GM18511 (cell line): ENCODE results near the gene HERC5.
"Not testable (repeated sequence)": the region's sequence is repeated elsewhere in the genome, so short reads cannot be mapped to it uniquely, and the experiment has no call there.

Experiments
- ATAC-seq: cut with Tn5 transposase; IDR thresholded peaks from one replicate; pipeline ENCODE4 v1.9.1; 2021; ENCODE audit warnings: mild to moderate bottlenecking, moderate library complexity; ENCODE audit not compliant: unreplicated experiment

The HERC5 gene

DNA sequence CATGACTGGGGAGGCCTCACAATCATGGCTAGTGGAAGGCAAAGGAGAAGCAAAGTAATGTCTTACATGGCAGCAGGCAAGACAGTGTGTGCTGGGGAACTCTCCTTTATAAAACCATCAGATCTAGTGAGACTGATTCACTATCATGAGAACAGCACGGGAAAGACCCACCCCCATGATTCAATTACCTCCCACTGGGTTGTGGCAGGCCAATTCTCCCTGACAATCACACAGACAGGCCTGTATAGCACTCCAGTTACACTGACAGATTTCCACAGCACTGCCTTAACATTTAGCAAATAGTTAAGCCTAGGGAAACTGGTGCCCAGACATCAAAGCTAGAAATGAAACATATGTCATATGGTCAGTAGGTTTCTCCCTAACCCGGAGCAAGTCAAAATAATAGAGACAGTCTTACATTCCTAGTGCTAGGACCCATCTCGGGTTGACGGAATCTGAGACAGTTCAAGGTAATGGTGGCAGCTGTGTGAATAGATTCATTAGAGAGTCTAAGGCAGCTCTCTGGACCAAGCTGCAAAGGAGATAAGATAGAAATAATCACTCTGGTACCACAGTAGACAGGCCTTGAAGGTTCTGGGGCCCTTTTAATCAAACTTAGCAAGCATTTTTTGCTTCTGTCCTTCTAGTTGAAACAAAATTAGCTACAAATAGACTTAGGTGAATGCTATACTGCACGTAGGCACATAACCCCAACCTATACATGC lies 9.4 kb upstream of the HERC5 start:
- no peak for ATAC-seq

DNA sequence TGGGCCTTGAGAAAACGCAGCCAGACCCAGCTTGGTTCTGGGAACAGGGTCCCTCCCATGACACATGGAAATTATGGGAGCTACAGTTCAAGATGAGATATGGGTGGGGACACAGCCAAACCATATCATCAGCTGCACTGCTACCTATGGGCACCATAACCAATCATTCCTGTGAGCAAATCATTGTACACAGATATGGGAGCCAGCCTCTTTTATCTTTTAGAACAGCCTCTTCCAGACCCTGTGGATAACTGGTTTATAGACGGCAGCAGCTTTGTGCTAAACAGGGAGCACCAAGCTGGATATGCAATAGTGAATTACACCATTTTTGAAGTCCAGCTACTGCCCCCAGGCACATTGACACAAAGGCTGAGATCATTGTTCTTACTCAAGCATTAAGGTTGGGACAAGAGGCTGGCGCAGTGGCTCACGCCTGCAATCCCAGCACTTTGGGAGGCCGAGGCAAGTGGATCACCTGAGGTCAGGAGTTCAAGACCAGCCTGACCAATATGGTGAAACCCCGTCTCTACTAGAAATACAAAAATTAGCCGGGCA lies 8.6 kb upstream of the HERC5 start:
- not testable (repeated sequence) for ATAC-seq

DNA sequence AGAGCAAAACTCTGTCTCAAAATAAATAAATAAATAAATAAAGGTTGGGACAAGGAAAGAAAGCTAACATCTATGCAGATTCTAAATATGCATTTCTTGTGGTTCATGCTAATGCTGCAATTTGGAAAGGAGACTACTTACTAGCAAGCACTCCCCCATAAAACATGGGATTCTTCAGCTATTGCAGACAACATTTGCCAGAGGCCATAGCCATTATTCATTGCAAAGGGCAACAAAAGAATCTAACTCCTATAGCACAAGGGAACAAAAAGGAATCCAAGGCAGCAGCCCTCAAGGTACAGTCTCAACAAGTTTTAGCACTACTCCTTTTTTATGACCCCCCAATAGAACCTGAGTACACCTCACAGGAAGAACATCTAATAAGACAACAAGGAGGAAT lies 8.0 kb upstream of the HERC5 start:
- ATAC-seq: no peak

DNA sequence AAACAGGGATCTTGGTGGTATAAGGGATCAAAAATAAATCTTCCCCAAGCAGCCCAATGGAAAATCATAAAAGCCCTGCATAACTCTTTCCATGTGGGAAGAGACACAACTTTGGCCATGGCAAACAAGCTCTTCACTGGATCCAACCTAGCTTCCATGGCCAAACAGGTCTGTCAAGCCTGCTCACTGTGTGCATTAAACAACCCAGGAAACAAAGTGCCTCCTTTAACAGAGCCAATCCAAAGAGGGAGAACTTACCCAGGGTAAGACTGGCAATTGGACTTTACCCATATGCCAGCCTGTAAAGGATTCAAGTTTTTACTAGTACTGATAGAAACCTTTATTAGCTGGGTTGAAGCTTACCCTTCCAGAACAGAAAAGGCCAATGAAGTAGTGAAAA lies 7.6 kb upstream of the HERC5 start:
- ATAC-seq: no peak

DNA sequence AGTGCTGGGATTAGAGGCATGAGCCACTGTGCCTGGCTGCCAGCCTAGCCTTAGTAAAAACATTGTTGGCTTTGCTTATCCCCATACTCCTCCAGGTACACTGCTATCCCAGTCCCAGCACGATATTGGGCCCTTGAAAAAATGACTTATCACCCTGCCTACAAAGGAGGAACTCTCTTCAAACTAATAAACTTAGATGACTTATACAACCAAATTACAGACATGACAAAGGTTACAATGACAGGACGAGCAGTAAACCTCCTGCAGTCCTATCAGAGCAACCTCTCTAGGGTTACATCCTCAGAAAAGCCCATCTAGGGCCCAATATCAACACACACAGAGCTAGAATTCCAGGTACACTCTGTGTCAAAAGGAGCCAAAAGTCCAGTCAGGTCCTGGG lies 5.7 kb upstream of the HERC5 start:
- no peak for ATAC-seq

DNA sequence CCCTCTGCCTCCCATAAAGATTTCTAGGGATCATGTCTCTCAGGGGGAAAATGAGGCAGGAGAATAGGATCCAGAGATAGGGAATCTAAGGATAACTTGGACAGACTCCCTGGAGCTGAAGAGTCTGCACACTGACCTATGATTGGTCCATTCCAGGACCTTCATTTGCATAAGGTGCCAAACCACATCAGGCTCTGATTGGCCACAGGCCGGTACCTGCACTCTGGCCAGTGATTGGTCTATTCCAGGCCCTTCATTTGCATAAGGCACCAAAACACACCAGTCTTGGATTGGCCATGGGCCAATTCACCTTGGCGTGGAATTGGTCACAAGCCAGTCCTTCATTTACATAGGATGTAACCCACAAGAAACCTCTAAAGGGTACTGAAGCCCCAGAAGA lies 4.0 kb upstream of the HERC5 start:
- ATAC-seq: no peak

DNA sequence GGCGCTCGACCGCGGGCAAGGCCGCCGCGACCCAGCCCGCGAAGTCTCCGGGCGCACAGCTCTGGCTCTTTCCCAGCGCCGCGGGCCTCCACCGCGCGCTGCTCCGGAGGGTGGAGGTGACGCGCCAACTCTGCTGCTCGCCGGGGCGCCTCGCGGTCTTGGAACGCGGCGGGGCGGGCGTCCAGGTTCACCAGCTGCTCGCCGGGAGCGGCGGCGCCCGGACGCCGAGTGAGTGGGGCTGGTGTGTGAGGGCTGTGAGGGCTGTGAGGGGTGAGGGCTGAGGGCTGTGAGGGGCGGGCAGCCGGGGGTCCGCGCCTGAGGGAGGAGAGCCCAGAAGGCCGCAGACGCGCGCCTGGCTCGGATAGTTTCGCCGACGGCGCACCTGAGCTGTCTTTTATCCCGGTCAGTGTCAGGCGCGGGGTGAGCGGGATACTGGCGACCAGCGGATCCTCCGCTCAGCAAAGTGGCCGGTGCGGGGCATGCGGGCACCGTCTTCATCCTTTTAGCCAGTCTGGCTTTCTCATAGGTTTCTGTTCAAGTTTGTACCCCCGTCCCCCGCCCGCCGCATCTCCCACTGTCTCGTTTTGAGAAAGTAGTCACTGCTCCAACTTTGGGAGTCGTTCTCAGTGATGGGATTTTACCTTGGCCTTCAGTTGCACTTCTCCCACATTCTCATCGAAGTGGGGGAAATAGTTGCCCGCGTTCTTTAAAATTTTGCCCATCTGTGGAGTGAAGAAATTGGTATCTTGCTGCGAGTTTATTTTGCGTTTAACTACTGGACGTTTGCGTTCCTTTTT lies 586 bp downstream of the HERC5 start:
- peak; percentile 44 for ATAC-seq

DNA sequence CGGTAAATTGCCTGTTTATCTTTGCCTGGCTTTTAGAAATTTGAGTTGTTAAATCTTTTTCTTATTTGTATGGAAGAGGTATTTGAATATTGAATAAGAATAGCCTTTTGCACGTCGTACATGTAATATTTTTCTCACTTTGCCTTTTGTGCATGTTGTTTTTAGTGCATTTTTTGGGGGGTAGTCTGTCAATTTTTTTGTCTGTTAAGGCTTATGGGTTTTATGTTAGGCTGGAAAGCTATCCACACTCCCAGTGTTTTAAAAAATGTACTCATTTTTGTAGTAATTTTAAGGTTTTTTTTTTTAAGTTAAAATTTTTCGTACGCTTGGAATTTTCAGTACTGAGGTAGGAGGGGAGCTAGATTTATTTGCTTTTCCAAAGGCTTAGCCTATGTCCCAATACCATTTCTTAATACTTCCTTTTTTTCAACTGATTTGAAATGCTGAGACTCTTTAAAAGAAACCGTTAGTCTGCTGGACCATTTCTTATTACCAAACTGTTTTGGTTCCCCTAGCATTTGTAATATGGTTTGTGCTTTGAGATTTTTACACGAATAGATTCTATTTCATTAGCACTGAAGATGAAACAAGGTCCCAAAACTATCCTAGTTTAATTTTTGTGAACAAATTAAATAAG lies 1.3 kb downstream of the HERC5 start:
- ATAC-seq: no peak

DNA sequence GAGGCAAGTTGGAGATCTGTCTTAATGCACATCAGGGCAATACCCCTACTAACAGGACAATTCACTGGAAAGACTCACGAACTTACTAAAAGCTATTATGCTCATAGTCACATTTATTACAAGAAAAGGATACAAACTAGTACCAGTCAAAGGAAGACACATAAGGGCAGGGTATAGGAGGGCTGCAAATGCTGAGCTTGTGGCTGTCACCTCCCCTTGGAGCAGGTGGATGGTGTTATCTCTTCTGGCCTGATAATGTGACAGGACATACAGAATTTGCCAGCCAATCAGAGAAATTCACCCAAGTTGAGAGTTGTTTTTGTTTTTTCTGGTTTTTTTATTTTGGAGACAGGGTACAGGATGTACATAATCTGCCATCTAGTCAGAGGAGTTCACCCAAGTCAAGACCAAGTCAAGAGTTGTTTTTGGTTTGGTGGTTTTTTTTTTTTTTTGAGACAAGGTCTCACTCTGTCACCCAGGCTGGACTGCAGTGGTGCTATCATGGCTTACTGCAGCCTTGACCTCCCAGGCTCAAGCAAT lies 8.8 kb downstream of the HERC5 start:
- no peak for ATAC-seq

DNA sequence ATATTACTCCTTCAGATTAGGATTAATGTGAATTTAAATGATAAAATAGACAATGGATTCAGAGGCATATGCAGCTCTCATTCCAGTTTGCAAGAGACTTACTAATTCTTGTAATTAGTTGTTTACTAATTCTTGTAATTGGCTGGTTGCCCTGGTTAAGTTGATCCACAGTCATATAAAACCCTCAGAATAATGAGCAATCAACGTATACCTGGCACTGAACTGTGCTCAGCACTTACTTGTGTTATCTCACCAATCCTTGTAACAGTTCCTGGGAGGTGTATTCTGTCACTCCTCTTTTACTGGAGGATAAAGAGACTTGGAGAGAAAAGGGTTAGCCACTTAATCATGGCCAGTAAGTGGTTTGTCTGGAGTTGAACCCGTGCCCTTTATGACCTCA lies 10.5 kb downstream of the HERC5 start:
- no peak for ATAC-seq

DNA sequence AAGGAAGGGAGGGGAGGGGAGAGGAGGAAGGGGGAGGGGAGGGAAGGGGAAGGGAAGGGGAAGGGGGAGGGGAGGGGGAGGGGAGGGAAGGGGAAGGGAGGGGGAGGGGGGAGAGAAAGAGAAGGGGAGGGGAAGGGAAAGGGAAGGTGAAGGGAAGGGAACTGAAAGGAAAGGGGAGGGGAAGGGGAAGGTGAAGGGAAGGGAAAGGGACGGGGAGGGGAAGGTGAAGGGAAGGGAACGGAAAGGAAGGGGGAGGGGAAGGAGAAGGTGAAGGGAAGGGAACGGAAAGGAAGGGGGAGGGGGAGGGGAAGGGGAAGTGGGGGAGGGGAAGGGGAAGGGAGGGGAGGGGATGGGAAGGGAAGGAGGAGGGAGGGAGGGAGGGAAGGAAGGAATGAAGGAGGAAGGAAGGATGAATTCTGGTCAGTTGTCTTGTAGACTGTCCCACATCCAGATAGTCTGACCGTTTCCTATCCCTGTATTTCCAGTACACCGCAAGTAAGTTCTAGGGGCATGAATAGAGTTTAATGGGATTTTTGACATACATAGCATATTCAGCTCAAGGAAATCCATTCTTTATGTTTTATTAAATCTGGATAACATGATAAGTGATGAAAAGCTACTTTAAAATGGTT lies 20.4 kb downstream of the HERC5 start:
- no peak for ATAC-seq

DNA sequence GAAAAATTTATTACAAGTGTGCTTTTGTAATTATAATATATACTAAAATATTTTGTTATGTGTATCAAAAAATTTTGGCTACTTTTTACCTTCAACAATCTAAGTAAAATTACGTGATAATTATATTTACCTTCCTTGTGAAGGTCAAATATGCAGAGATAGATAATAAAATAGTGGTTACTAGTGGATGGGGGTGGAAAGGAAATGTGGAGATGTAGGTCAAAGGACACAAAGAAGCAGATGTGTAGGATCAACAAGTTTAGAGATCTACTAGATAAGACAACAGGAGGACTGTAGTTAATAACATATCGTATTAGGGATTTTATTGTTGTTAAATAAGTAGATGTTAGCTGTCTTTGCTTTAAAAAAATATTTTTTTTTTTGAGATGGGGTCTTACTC lies 21.3 kb downstream of the HERC5 start:
- ATAC-seq: no peak

DNA sequence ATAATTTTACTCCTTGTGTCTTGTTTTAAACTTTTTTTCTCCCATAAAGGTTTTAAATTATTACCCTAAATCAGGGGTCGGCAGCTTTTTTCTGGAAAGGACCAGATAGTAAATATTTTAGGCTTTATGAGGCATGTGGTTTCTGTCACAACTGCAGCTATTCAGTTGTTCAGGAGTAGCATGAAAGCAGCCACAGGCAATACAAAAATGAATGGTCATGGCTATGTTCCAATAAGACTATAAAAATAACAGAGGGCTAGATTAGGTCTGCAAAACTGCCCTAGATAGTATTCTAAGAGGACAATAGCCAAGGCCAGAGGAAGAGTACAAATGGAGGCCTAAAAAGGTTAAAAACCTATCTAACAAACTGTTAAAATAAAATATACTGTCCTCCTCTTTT lies 24.6 kb downstream of the HERC5 start:
- ATAC-seq: no peak

DNA sequence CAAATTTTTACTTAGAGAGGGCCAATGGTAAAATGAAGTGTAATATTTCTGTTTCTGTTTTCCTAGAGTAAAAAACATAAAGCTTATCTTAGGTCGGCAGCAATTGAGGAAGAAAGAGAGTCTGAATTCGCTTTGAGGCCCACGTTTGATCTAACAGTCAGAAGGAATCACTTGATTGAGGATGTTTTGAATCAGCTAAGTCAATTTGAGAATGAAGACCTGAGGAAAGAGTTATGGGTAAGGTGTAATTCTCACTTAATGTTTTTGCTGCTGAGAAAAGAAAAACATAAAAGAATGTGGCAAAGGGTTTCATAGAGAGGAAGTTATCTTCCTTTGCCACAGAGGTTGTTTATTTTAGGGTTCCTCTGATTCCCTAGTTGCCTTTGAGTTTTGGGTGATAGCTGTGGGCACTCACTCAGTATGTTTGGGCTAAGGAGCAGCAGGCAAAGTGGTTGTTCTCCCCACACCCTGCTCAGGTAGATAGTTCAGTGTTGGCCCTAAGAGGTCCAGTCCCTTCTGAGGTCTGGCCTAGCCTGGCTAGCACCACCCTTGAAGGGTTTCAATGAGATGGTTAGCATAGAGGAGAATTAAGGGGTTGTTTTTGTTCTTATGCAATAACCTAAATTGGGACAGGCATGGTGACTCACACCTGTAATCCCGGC lies 32.3 kb downstream of the HERC5 start:
- ATAC-seq: no peak

DNA sequence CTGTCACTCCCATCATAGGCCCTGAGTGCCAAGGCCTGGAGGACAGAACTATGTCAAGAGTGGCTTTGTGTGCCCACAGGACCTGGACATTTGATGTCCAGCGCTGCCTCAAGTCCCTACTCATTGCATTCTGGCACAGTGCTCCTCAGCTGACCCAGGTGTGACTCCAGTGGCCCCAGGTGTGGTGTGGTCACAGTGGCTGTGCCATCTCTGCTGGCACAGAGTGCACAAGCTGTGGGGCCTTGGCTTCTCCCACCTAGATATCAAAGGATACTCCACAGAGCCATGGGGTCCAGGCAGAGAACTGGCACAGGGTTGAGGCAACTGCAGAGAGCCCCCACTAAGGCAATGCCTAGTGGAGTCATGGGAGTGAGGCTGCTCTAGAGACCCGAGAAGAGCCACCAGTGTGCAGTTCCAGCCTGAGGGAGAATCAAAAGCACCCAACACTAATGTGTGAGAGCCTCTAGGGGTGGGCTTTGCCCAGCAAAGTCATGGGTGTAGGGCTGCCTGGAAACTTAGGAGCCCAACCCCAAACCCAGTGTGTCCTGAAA lies 41.0 kb downstream of the HERC5 start:
- no peak for ATAC-seq

DNA sequence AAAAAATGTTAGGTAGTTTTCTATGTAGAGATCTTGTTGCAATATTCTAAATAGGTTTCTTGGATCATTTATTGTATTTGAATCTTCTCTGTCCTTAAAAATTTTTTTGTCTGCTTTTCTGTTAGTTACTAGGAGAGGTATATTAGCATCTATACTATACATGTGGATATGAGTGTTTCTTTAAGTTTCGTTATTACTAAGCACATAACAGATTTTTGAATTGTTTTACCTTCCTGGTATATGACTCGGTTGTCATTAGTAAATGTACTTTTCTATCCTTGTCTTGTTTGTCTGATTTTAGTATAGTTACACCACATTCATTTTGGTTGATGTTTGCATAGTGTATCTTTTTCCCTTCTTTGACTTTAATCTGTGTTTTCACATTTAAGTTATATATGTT lies 46.4 kb downstream of the HERC5 start:
- ATAC-seq: no peak

DNA sequence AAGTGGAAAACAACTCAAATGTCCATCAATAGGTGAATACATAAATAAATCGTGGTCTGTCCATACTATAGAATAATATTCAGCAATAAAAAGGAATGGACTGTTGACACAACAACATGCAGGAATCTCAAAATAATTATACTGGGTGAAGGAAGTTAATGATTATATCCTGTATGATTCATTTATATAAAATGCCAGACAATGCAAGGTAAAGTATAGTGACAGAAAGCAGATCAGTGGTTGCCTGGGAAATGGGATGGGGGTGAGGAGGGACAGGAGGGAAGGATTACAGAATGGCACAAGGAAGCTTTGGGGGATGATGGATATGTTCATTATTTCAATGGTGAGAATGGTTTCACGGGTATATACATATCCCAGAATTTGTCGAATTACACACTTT lies 54.3 kb downstream of the HERC5 start:
- ATAC-seq: no peak

DNA sequence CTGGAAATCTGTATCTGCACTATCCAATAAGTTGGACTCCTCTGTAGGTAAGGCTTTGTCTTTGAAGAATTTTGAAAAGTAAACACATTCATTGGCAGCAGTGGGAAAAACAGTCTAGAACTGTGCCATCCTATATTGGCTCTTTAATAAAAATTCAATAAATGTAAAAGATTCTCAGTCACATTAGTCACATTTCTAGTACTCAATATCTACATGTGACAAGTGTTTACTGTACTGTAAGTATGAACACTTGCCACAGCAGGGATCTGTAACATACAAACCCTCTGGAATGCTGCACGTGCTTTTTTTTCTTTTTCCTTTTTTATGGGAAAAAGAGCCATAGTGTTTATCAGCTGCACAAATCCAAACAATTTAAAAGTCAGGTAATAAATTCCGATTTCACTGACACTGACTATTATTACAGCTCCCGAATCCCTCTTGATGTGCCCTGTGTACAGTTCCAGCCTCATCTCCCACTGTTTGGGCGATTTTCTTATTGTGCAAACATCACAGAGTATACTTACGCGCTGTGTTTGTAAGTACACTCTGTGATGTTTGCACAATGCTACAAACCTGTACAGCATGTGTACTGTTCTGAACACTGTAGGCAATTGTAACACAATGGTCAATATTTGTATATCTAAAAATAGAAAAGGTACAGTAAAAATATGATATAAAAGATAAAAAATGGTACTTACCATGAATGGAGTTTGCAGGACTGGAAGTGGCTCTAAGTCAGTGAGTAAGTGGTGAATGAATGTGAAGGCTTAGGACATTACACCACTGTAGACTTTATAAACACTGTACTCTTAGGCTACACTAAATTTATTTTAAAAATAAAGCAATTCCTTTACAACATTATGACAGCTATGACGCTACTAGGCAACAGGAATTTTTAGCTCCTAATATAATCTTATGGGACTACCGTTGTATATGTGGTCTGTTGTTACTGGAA lies 57.9 kb downstream of the HERC5 start:
- ATAC-seq: no peak

DNA sequence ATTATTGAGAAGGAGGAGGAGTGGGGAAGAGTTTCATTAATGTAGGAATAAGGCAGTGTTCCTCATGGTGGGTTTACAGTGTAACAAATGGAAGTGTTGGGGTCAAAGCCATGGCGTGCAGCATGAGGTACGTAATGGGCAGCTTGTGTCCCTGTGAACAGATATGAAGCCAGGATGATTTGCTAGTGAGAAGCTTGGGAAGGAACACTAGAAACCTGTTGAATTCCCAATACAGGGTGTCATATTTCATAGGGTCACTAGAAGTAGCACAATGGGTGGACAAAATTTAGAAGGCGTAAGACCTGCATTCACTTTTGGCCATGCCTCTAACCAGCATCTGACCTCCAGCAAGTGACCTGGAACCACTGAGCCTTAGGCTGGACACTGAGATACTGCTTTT lies 59.8 kb downstream of the HERC5 start:
- ATAC-seq: no peak
